Activated naive CD4-positive, alpha-beta T cell (primary cell): ENCODE results near the gene COMMD7.

Source experiments
- DNase-seq, 4 experiments: peaks; one replicate each; lab custom pipeline; 2025; lab: John Stamatoyannopoulos, UW

Gene COMMD7

GRCh38 chr20:32743237-32744112 lies at the start of gene COMMD7:
Gene COMMD7 (minus strand): TSS chr20:32743467. CDS start chr20:32743391, 76 bp downstream.
- DNase-seq: peak; percentile 18 to 60 (median 36)

DNA sequence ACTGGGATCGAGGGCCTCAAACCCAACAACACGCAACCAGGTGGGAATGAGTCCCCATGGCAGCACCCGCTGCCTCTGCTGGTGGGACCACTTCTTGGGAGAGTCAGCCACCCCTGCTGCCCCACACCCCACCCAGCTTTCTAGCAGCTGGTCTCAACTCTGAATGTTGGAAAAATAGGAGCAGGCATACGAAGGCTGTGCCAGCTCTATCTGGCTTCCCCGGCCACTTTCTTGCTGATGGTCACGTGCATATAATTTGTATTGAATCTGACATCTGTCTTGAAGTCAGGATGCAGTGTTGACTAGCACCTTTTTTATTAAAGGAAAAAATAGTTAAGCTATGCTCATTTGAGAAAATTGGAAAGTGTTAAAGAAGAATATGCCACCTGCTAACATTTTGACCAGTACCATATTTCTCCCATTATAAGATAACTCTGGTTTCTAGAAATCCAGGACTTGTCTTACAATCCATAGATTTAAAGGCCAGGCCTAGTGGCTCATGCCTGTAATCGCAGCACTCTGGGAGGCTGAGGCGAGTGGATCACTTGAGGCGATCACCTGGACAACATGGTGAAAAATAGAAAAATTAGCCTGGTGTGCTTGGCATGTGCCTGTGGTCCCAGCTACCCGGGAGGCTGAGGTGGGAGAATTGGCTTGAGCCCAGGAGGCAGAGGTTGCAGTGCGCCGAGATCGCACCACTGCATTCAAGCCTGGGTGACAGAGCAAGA lies 49.6 kb upstream of the COMMD7 start:
- no peak for DNase-seq

DNA sequence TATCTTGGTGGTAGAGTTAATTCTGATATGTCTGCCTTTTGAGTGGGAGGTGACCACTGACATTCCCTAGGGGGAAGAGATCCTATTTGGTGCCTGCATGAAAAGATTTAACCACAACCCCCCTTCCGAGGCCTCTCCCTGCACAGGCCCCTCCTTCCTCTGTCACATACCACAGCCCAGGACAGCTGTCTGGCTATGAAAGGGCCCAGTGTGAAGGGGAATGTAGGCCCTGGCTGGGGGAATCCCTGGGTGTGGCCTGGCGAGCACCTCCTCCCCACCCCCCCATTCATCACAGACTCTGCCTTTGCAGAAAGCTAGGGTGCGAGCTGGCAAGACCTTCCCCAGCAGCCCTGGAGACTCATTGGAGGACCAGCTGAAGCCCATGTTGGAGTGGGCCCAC lies 49.0 kb upstream of the COMMD7 start:
- no peak for DNase-seq

DNA sequence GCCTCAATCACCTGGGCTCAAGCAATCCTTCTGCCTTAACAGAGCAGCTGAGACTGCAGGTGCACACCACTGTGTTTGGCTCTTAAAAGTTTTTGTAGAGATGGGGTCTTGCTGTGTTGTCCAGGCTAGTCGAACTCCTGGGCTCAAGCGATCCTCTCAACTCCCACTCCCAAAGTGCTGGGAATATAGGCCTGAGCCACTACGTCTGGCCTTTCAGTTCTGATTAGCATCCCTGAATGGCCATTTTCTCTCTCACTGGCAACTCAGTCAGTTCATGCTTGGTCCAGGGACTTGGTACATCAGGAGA lies 47.4 kb upstream of the COMMD7 start:
- no peak for DNase-seq

DNA sequence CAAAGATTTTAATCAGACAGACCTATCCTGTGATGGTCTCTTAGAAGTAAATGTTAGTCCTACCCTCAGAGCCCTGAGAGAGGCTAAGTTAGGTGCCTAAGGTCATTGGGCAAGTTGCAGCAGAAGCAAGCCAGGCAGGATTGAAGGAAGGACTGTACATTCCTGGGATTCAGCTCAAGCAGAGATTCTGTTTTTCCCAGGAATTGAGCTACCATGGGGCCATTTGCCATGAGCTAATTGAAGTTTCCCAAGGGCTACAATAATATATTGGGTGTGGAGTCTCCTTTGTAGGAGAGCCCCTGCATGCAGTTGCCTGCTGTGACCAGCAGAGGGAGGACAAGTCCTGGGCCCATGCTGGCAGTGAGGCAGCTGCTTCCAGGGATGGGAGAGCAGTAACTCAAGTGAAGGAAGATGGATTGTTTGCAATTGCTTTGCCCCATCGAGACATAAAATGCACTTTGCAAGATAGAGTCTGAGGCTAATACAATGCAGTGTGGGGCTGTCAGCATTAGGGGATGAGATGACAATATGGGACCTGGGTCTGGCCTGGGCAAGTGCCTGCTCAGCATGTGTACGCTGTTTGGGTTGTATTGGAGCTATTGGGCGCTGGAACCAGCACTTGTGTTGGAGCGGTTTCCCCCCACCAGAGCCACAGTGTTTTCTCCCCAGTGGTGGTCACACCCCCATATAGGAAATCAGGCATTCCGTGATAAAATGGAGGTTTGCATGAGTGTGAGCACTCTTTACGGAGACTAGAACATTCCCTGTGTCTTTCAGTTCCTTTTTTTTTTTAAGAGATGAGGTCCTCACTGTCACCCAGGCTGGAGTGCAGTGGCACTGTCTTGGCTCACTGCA lies 46.9 kb upstream of the COMMD7 start:
- peak in 3 of 4 experiments; percentile 34 to 62 (median 57) for DNase-seq

GRCh38 chr20:32787168-32787567 lies 43.9 kb upstream of the COMMD7 start:
- no peak for DNase-seq

DNA sequence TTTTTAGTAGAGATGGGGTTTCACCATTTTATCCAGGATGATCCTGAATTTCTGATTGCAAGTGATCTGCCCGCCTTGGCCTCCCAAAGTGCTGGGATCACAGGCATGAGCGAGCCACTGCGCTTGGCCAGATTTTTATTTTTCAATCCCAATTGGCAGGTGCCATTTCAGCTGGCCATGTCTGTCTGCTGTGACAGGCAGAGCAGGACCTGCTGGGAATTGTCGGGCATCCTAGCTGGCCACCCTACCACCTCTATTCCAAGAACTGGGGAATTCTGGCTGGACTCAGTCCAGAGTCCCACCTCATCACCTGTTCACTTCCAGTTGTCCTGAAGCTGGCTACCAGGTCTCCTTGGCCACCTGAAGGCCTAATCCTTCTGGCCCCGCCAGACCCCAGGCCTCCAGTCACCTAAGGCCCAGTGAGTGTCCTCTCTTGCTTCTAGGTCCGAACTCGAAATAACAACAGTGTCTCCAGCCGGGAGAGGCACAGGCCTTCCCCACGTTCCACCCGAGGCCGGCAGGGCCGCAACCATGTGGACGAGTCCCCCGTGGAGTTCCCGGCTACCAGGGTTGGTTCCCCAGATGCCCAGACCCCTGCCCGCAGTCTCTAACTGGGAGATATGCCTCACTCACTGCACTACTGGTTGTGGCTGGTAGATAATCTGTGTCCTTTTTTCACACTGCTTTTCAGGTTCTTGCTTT lies 42.9 kb upstream of the COMMD7 start:
- no peak for DNase-seq

DNA sequence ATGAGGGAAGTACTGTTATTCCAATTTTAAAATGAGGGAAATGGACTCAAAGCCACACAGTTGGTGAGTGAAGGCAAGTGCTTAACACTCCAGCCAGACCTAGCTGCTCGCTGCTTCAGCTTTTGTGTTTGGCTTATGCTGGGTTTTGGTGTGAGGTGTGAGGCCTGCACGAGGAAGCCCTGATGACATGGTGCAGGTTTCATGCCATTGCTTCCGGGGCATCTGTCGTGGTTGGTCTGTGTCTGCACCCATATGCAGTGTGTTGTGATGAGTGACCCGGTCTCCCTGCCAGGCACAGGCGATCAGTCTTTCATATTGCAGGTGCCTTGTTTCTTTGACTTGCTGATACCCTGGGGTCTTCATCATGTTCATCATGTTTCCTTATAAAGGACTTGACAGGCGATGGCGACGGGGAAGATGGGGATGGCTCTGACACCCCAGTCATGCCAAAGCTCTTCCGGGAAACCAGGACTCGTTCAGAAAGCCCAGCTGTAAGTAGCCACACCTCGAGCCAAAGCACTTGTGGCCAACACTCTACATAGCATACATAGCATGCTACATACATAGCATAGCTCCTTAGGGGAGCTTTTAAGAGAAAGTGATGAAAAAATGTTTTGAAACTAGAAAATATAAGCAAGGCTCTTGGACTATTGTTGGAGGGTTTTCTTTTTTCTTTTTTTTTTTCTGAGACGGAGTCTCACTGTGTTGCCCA lies 41.3 kb upstream of the COMMD7 start:
- DNase-seq: no peak

DNA sequence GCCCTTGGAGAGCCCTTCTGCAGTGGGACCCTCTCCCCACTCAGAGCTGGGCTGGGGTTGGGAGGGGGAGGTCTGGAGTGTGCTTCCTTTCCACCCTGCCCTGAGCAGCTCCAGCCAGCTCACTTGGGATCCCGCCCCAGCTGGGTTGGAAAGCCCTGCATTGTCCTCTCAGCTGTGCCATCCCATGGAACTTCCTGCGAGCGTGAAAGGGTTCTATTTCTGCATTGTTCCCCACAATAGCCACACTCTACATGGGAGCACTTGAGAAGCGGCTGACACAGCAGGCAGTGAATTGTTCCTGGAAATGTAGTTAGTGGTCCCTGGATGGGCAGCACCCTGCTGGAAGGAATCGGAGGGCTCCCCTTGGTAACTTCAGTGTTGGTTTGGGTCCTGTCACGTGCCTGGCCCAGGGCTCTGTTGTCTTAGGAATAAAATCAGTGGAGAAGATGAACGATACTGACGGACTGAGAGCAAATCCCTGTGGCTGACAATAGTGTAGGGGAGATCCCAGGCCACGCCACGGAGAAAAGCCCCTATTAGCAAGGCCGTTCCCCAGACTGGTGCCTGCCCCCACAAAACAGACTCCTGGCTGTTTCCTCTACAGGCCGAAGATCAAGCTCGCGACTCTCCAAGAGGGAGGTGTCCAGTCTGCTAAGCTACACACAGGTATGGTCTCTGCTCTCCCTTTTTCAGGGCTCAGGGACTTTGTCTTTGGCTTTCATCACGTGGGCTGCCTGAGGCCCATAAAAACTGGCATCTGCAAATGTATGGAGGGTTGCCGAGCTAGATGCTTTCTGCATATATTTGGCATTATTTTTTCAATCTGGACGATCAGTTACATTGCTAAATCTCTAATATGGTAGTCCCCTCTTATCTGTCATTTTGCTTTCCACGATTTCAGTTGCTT lies 37.7 kb upstream of the COMMD7 start:
- DNase-seq: no peak

DNA sequence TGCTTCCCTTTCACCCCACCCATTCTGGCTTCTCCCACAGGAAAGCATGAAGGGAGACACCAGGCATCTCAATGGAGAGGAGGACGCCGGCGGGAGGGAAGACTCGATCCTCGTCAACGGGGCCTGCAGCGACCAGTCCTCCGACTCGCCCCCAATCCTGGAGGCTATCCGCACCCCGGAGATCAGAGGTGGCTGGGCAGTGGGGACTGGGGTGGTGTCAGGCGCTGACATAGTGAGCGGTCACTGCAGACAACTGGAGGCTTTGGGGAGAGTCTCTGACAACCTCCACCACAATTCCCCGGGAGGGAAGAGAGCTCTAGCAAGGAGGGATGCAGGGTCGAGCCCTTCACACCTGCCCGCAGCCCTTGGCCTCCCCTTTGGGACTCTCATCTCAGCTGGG lies 37.0 kb upstream of the COMMD7 start:
- DNase-seq: no peak

DNA sequence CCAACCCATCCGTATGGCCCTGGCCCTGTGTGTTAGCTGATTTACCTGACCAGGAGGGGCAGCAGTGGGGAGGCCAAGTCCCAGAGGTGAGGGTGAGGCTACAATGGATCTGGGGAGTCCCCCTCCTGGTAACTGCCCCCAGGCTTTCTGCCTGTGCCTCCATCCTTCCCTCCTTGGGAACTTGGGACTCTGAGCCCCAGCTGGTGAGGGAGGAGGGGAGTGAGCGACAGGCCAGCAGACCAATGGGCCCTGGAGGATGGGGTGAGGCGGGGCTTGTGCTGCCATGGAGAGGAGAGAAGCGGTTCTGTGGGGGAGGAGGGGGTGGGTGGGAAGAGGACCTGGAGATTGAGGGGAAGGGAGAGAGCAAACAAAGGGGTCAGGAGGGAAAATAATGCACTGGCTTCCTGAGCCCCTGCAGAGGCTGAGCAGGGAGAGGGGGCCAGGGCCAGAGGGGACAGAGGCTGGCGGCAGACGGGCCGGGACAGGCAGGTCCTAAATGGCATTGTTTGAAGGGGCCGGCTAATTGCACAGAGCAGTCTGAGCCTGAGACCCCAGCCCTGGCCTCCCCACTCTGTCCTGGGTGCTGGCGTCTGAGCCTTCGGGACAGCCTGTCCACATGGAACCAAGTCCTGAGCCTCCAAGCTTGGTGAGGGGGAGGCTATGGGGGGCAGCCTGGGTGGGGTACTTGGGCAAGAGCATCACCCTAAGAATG lies 36.4 kb upstream of the COMMD7 start:
- DNase-seq: no peak

GRCh38 chr20:32777177-32777956 lies 34.1 kb upstream of the COMMD7 start:
- DNase-seq: no peak

DNA sequence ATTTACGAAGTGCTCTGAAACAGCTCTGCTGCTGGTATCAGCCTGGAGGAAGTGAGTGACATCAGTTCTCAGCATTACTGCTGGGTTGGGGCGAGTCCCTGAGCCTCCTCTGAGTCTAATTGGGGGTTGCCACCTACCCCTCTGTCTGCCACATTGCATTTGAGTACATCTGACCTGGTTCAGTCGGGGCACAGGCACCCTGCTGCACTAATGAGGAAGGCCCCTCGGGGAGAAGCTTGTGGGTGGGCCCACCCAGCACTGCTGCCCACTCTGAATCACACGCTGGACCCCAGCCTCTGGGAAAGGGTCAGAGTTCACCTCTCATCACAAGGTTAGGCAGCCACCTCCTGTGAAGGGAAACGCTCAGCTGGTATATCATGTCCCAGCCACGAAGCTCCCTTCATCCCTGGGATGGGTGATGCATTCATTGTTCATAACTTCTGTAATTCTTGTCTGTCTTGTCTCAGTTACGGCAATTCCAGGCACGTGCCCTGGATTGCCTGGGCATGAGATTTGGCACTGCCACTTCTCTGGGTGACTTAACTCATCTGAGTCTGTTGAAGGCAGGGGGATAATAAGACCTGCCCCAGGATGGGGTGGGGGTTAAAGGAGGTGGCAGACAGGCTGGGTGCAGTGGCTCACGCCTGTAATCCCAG lies 32.2 kb upstream of the COMMD7 start:
- DNase-seq: no peak

DNA sequence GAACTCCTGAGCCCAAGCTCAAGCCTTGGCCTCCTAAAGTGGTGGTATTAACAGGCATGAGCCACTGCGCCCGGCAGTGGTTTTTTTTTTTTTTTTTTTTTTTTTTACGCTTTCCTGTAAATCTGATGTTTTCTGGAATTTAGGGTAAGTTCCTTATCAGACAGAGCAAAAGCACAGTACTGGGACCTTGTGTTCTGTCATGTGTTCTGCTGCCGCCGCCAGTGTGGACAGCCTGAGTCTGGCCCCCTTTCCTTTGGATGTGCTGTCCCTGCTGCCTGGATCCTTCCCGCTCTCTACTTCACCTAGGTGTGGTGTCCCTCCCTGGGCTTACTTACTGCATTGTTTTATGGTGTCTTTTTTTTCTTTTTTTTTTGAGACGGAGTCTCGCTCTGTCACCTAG lies 30.6 kb upstream of the COMMD7 start:
- no peak for DNase-seq

- no peak for DNase-seq
Measured at GRCh38 chr20:32773223-32773622, 30.0 kb upstream of the COMMD7 start.

DNA sequence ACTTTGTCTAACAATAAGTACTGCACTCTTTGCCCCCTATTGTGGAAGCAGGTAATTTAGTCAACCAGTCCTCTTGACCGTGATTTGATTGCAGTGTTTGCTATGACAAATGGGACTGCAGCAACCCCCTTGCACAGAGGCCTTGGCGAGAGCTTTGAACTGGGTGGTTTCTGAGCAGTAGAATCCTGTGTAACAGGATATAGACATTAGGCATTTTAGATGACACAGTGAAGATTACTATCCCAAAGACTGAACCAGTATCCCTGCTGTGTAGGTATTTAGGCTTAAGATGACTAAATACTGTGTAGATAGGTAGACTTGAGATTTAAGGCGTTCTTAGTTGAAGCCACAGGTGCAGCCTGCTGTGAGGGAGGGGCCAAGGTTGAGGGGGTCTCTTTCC lies 28.8 kb upstream of the COMMD7 start:
- DNase-seq: no peak

DNA sequence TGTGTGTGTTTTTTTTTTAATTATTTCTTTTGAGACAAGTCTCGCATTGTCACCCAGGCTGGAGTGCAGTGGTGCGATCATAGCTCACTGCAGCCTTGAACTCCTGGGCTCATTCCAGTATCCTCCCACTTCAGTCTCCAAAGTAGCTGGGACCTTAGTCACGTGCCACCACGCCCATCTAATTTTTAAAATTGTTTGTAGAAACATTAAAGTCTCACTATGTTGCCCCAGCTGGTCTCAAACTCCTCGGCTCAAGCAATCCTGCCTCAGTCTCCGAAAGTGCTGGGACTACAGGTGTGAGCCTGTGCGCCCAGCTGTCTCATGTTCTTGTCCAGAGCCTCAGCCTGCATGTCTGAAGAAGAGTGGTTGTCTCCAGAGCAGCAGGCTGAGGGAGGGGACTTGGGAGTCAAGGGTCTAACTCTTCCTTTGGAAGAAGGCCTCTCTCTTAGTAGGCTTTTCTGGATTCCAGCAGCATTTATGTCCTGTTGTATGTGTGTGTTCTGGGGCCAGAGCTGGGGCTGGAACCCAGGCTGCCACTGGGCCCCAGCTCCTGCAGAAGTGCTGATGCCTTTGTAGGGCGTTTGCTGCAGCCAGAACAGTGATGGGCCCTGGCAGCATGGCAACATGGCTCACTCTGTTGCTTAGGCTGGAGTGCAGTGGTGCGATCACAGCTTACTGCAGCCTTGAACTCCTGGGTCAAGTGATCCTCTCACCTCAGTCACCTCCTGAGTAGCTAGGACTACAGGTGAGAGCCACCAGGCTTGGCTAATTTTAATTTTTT lies 24.3 kb upstream of the COMMD7 start:
- no peak for DNase-seq
